ENCODE results near the gene FAR1.

The FAR1 gene

GRCh38 chr11:13699870-13700269 lies 31.4 kb downstream of the FAR1 start:
- Histone ChIP-seq H2AFZ (ENCODE audit: low read depth) (no peak overlapping the region), H3K4me3 (IDR thresholded peaks at IDR 0.05; ENCODE audit: insufficient read depth, low read depth, low read length) (no peak overlapping the region), H3K27ac (no peak overlapping the region), H3K36me3 (ENCODE audit: insufficient read depth) (no peaks in the 10 kb centered on the region; the same call in 1 of the 2 replicates), H3K9ac (no peak overlapping the region), H3K4me1 (ENCODE audit: low read depth, poor library complexity, severe bottlenecking) (no peaks in the 10 kb centered on the region), H3K27me3 (ENCODE audit: insufficient read depth, low read depth) (no peaks in the 10 kb centered on the region), H3K4me2 (no peak overlapping the region), H3K79me2 (ENCODE audit: insufficient read depth, low read depth) (peaks cover 5% of the 10 kb centered on the region; the same call in 1 of the 2 replicates), H4K20me1 (ENCODE audit: insufficient read depth) (no peaks in the 10 kb centered on the region)
- no peak for TF ChIP-seq CTCF (conservative IDR thresholded peaks at IDR 0.05; ENCODE audit: low read depth, low read length)

GRCh38 chr11:13701506-13701905 lies 33.0 kb downstream of the FAR1 start:
- H3K4me1 ChIP-seq (ENCODE audit: low read depth, poor library complexity, severe bottlenecking), result no peaks in the 10 kb centered on the region
- no peaks in the 10 kb centered on the region for H4K20me1 ChIP-seq (ENCODE audit: insufficient read depth)

GRCh38 chr11:13702071-13702470 lies 33.6 kb downstream of the FAR1 start:
- Histone ChIP-seq H3K27ac (no peak overlapping the region), H3K79me2 (ENCODE audit: insufficient read depth, low read depth) (no peaks in the 10 kb centered on the region), H3K4me1 (ENCODE audit: low read depth, poor library complexity, severe bottlenecking) (no peaks in the 10 kb centered on the region), H3K4me2 (no peak overlapping the region), H3K36me3 (ENCODE audit: insufficient read depth) (no peaks in the 10 kb centered on the region; the same call in 1 of the 2 replicates), H3K9ac (no peak overlapping the region), H4K20me1 (ENCODE audit: insufficient read depth) (no peaks in the 10 kb centered on the region), H3K27me3 (ENCODE audit: insufficient read depth, low read depth) (no peaks in the 10 kb centered on the region), H3K4me3 (IDR thresholded peaks at IDR 0.05; ENCODE audit: insufficient read depth, low read depth, low read length) (no peak overlapping the region), H2AFZ (ENCODE audit: low read depth) (no peak overlapping the region)
- no peak for TF ChIP-seq CTCF (conservative IDR thresholded peaks at IDR 0.05; ENCODE audit: low read depth, low read length)

More at GRCh38 chr11:13701506-13701905, 33.0 kb downstream of the FAR1 start:
- H3K27ac ChIP-seq, result no peak overlapping the region
- no peak overlapping the region for H2AFZ ChIP-seq (ENCODE audit: low read depth)
- no peaks in the 10 kb centered on the region; the same call in 1 of the 2 replicates for H3K36me3 ChIP-seq (ENCODE audit: insufficient read depth)
- no peaks in the 10 kb centered on the region for H3K27me3 ChIP-seq (ENCODE audit: insufficient read depth, low read depth)
- no peak overlapping the region for H3K4me3 ChIP-seq (IDR thresholded peaks at IDR 0.05; ENCODE audit: insufficient read depth, low read depth, low read length)
- no peaks in the 10 kb centered on the region for H3K79me2 ChIP-seq (ENCODE audit: insufficient read depth, low read depth)
- H3K9ac ChIP-seq, result no peak overlapping the region
- H3K4me2 ChIP-seq, result no peak overlapping the region
- TF ChIP-seq CTCF (conservative IDR thresholded peaks at IDR 0.05; ENCODE audit: low read depth, low read length), result no peak

GRCh38 chr11:13705710-13706109 lies 37.2 kb downstream of the FAR1 start:
- Histone ChIP-seq H4K20me1 (ENCODE audit: insufficient read depth) (no peaks in the 10 kb centered on the region), H3K9ac (no peak overlapping the region), H3K36me3 (ENCODE audit: insufficient read depth) (peaks cover 5% of the 10 kb centered on the region), H2AFZ (ENCODE audit: low read depth) (no peak overlapping the region), H3K27ac (no peak overlapping the region), H3K4me1 (ENCODE audit: low read depth, poor library complexity, severe bottlenecking) (no peaks in the 10 kb centered on the region), H3K27me3 (ENCODE audit: insufficient read depth, low read depth) (no peaks in the 10 kb centered on the region), H3K4me3 (IDR thresholded peaks at IDR 0.05; ENCODE audit: insufficient read depth, low read depth, low read length) (no peak overlapping the region), H3K4me2 (no peak overlapping the region), H3K79me2 (ENCODE audit: insufficient read depth, low read depth) (no peaks in the 10 kb centered on the region)
- TF ChIP-seq CTCF (conservative IDR thresholded peaks at IDR 0.05; ENCODE audit: low read depth, low read length), result no peak
